ENCODE results near the gene ROR2.
A peak's percentile ranks its signal among the peaks of the same experiment; 100 is the strongest.

ROR2 gene

DNA sequence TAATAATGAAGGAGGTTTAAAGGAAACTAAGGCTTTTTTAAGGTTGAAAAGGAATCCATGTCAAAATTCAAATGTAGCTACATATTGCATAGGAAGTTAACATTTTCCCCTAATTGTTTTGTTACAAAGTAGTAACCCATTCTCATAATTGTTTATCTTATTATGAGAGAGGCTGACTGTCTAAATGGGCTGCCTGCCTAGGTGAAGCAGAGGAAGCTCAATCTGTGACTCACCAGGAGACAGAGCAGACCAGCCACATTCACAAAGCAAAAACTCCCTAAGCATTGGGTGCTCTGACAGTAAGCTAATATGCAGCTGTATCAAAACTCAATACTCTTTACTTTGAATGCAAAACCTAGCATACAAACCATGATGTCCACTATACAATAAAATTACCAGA is 208.5 kb downstream of the ROR2 start:
- in situ Hi-C loops (cut with MboI; ENCODE audit: low pct_unique_long_range_greater_than_20kb, low sequenced_read_pairs) = no loop called here
- no peak for DNase-seq

DNA sequence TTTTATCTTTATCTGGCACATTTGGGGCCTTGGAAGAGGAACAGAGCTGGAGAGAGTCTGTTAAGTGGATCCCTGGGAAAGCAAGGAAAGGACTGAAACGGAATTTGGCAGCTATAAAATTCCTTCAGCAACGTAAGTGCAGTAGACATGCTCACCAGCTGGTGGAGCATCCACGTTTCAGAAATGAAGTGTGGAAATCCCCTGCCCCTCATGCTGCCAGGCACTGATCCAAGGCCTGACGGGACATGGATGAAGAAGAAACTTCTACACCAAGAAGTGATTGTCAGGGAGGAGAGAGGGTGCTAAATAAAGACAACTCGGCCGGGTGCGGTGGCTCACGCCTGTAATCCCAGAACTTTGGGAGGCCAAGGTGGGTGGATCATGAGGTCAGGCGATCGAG is 209.3 kb downstream of the ROR2 start:
- in situ Hi-C loops (cut with MboI; ENCODE audit: low pct_unique_long_range_greater_than_20kb, low sequenced_read_pairs) = no loop called here
- DNase-seq = no peak

DNA sequence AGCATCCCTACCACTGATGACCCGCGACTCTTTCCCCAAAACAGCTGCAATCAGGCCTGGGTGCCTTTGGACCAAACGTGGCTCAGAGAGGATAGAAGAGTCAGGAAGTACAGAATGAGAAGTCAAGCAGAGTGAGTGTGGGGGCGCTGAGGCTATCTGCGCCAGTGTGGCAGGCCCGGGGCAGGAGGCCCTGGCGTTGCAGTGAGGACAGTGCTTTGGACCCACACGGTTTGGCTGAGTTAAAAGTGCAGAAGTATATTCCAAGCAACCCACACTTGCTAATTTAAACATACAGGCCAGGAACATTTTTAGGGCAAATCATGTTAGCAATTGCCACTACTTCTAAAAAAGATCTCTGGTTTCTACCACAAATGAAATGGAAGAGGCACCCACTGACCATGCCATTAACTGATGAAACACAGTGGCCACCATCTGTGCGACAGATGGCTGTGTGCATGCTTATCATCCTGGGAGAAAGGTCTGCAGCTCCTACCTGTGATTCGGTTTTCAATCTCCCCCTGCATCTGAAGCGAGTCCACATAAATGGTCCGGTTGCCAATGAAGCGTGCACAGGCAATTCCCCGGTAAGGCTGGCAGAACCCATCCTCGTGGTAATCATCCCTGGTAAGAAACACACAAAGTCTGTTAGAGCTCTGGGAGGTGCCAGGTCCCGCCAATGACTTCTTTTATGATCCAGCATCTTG is 213.0 kb downstream of the ROR2 start:
- in situ Hi-C loops (cut with MboI; ENCODE audit: low pct_unique_long_range_greater_than_20kb, low sequenced_read_pairs) = no loop called here
- DNase-seq = no peak

DNA sequence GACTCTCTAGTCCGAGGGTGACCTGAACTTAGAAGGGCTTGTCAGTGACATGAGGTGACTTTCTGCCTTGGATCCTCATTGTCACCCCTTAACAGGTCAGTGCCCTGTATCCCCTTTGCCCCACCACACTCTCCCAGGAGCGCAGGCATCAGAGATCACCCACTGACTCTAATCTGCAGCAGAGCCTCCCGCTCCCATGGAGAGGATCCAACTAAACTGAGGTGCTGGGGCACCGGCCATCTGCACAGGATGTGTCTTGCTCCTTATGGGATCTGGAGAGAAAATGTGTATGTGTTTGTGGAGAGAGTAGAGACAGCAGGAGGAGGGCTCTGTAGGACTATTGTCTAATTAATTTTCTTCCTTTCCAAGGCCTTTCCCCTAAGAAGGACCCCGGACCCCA is 213.7 kb downstream of the ROR2 start:
- in situ Hi-C loops (cut with MboI; ENCODE audit: low pct_unique_long_range_greater_than_20kb, low sequenced_read_pairs) = no loop called here
- no peak for DNase-seq

DNA sequence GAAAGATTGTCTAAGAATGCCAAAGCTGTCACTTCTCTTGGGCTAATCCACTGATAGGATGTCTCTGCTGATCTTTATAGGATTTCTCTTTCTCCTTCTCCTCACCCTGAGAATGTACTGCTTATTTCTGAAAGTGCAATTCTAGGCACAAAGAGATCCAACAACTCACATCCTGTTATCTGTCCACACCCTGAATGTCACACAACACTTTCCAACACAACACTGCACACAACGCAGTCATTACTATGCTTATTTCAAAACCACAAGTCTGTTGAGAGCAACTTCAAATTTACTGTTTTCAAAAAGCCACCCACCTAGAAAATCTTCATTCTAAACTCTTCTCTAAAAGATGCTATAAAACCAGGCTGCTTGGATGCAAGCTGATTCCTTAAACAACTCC is 215.0 kb downstream of the ROR2 start:
- in situ Hi-C loops (cut with MboI; ENCODE audit: low pct_unique_long_range_greater_than_20kb, low sequenced_read_pairs) = no loop called here
- DNase-seq = no peak

DNA sequence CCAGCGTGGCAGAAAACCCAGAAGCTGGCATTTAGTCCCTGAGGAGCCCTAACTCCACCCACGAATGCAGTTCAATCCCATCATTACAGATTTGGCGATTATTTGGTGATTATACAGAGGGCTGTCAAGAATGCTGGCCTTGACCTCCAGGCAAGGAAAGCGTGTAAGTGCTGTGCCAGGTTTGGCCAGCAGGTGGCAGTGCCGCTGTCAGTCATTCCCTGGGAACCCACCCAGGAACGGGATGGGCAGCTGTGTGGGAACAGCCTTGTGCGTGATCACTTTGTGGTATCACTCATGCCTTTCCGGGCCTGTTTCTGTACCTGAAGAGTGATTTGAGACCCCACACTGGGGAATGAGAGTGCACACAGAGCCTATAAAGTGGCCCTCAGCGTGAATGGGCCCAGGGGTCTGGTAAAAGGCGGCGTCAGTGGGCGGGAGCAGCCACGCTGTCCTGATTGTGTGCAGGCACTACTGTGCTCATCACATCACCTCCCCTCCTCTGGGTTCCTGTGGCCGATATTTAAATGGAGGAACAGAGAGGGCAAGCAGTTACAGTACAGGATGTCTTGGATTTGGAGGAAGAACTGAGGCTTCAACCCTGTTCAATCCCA is 215.6 kb downstream of the ROR2 start:
- in situ Hi-C loops (cut with MboI; ENCODE audit: low pct_unique_long_range_greater_than_20kb, low sequenced_read_pairs) = no loop called here
- DNase-seq = peak; percentile 42

DNA sequence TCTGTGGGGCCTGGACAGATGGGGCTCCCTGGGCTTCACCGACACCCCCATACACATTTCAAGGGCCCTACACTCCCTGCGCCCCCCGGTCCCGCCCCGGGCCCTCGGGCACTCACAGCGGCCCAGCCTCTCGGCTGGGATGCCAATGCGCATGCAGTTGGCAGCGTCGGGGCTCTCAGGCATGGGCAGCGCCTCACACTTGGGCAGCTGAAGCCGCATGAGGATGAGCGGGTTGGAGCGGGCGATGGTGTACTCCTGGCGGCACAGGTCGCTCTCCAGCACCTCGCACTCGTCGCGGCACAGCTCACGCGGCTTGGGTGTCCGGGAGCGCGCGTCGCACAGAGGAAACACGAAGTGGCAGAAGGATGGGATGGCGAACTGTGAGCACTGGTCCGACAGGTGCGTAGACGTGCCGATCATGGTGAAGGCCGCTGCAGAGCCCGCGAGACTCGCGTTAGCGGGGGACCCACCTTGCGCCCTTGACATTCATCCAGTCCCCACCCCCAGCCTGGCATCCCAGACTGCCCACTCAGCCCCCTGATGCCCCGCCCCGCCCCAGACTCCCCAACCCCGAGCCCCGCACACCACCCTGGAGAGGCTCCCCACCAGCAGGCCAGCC is 216.9 kb downstream of the ROR2 start:
- no peak for DNase-seq
- in situ Hi-C loops (cut with MboI; ENCODE audit: low pct_unique_long_range_greater_than_20kb, low sequenced_read_pairs) = no loop called here

DNA sequence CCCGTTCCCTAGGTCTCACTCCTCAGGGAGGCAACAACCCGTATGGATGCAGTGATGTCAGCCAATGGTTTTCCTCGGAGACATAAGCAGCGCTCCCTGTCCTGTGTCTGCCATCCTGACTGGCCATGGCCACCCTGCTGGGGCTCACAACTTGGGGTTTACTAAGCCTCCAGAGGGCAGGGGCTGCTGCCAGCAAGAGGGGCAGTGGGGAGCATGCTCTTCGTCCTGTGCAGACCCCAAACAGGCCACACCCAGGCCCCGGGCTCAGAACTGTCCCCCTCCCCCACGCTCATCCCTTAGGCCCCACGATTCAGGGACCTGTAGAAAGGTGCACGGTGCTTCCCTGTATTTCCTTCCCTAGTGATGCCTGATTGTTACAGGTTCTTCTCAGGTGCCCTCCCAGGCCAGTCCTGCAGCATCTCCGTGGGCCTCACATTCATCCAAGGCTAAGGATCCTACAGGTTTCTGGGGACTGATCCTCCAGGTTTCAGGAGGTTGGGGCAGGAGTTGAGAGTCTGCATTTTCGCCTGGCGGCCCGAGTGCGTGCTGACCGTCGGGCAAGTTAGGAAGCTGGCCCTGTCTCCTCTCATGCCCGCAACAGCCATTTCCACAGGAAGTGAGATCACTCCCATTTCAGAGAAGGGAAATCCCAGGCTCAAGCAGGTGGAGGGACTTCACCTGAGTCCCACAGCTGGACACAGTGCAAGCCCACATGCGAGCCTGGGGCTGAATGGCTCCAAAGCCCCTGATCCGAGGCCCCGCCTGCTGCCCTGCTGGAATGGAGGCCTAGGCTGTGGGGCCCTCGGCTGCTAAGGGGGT is 217.6 kb downstream of the ROR2 start:
- in situ Hi-C loops (cut with MboI; ENCODE audit: low pct_unique_long_range_greater_than_20kb, low sequenced_read_pairs) = no loop called here
- no peak for DNase-seq

DNA sequence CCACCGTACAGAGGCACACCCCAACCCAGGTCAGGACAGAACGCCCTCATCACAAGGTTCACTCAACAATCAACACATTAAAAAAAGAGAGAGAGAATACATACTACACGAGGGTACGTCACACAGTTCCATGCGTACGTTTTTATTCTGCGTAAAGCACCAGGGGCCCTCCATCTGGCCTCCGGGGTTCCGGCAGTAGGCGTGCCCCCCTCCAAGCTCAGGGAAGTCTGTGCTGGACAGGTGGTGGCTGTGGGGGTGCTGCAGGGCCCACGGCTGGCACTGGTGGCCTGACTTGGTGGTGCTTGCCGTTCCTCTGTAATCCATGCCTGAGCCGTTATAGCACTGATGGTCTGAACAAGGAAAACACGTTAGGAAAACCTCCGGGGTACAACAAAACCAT is 219.2 kb downstream of the ROR2 start:
- no peak for DNase-seq
- in situ Hi-C loops (cut with MboI; ENCODE audit: low pct_unique_long_range_greater_than_20kb, low sequenced_read_pairs) = no loop called here

DNA sequence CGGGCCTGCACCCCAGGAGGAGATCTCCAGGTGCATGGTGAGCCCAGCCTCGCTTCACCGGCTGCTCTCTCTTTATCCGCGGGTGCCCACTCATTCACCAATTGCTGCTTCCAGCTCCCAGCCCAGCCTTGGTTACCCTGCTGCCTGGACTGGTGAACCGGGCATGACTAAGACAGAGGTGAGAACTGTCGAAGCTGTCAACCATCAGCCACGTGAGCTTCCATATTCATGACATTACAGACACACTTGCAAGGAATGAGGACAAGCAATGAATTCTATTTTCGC is 220.5 kb downstream of the ROR2 start:
- in situ Hi-C loops (cut with MboI; ENCODE audit: low pct_unique_long_range_greater_than_20kb, low sequenced_read_pairs) = no loop called here
- no peak for DNase-seq

DNA sequence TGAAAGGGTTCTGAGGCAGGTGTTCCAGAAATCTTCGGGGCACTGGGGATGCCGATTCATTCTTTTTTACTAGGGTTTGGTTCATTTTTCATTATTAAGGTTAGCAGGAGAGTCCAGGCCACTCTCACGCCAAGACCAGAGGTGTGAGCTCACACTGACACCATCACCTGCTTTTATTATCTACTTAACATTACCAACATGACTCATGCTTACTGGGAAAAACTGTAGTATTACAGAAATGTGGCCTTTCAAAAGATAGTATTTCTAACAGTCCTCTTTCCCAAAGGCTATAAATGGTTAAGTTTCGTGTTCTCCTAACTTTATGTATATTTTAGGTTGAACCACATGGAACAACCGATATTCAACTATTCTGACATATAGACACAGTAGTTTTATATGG is 222.1 kb downstream of the ROR2 start:
- no peak for DNase-seq
- in situ Hi-C loops (cut with MboI; ENCODE audit: low pct_unique_long_range_greater_than_20kb, low sequenced_read_pairs) = no loop called here

DNA sequence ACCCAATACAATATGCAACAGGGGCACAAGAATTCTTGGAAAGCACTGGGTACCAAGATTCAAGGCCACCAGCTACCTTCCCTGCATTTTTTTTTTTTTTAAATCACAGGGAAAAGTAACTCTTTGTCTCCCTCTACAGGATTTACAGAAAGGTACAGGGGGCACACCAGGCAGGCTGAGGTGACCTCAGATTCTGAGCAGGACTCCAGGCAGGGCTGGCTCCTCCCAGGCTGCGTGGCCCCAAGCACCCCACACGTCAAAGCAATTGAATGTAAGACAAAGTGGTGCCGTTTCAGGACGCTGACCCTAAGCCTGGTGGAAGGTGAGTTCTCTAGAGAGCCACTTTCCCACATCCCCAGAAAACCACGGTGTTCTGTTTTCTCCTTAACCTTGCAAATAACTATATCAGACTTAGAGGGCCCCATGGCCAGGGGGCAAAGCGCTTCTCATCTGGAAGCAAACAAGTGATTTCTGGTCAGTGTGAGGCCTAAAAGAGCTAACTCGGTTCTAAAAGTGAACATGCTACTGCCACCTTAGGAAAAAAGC is 222.6 kb downstream of the ROR2 start:
- in situ Hi-C loops (cut with MboI; ENCODE audit: low pct_unique_long_range_greater_than_20kb, low sequenced_read_pairs) = no loop called here
- DNase-seq = peak; percentile 79

DNA sequence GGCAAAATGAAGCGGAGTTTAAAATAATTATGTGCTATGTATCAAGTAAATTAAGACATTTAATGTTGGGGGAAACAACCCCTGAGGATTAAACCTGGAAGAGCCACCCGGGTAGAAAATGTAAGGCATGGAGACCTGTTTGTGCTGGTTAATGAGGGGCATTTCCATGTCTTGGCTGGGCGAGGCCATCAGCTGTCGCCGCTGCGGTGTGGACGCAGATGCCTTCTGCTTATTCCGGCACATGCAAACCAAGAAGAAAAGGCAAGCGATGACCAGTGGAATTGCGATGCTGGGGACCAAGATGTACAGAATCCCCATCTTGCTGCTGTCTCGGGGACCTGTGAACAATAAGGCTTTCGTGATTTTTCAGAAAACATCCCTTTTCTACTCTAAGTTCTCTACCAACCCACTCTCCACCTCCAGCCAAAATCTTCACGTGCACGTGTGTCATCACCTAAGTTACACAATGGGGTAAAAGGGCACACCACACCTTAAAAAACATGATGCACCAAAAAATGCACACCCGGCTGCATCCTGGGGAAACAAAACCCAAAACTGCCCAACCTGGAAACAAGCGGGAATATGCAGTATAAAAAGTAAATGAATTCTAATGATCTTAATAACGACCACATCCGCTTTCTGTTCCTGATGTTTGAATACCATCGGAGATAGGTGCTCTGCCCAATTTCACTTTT is 223.5 kb downstream of the ROR2 start:
- DNase-seq = no peak

DNA sequence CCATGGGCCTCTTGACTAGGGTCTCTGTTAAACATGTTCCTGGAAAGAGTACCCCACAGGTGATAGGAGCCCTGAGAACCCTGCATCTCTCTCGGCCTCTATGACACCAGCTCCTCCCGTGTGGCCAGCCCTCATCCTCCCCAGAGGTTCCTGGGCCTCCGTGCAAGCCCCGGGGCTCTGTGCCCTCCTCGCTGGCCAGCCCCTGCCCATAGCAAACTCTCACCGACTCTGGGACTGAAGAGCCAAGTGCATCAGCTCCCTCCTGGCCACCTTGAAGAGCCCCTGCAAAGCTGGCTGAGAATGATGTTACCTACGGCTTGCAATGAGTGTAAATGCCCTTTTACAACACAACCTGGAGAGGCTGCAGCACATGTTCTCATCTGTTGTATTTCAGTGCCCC is 224.4 kb downstream of the ROR2 start:
- no peak for DNase-seq
- in situ Hi-C loops (cut with MboI; ENCODE audit: low pct_unique_long_range_greater_than_20kb, low sequenced_read_pairs) = no loop called here

More for the DNA sequence above, 223.5 kb downstream of the ROR2 start:
- in situ Hi-C loops (cut with MboI; ENCODE audit: low pct_unique_long_range_greater_than_20kb, low sequenced_read_pairs) = no loop called here

DNA sequence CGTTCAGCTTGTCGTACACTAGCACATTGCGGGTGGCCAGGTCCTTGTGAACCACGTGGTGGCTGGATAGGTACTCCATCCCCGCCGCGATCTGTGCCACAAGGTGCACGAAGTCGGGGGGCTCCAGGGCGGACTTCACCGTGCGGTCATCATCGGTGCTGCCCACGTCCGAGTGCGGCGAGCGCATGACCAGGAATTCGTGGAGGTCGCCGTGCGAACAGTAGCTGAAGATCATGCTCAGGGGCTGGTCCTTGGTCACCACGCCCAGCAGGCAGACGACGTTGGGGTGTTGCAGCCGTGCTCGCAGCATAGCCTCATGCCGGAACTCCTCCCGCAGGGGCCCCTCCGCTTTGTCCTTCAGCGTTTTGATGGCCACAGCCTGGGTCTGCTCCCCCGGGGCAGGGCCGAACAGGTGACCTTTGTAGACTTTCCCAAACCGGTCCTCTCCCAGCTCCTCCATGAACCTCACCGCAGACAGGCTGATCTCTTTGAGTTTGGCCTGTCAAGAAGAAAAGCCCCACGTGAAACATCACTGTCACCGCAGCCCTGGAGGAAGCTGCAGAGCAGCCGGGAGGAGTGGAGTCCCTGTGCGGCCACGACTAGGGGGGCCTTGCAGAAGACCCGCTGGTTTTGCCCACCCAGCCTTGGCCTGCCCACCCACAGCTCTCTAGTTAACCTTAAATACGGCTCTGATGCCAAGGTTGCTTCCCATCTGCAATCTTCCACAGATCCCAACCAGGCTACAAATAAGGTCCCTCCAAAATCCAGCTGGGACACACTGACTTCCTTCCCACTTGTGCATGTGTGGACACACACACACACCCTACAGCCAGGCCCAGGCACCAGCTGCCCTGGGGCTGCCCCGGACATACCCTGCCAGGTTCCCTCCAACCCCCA is 225.2 kb downstream of the ROR2 start:
- in situ Hi-C loops (cut with MboI; ENCODE audit: low pct_unique_long_range_greater_than_20kb, low sequenced_read_pairs) = no loop called here
- DNase-seq = no peak

DNA sequence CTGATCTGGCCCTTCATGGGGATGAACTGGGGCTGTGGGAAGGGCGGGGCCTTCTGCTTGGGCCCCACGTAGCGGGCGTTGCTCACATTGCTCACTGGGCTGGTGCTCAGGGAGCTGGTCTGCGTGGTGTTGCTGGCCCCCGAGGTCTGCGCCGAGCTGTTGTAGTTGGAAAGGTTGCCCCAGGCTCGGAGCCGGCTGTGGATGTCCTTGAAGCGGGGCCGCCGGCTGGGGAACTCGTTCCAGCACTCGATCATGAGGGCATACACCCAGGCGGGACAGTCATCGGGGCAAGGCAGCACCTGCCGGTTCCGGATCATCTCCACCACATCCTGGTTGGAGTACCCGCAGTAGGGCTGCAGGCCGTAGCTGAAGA is 226.0 kb downstream of the ROR2 start:
- in situ Hi-C loops (cut with MboI; ENCODE audit: low pct_unique_long_range_greater_than_20kb, low sequenced_read_pairs) = no loop called here

DNA sequence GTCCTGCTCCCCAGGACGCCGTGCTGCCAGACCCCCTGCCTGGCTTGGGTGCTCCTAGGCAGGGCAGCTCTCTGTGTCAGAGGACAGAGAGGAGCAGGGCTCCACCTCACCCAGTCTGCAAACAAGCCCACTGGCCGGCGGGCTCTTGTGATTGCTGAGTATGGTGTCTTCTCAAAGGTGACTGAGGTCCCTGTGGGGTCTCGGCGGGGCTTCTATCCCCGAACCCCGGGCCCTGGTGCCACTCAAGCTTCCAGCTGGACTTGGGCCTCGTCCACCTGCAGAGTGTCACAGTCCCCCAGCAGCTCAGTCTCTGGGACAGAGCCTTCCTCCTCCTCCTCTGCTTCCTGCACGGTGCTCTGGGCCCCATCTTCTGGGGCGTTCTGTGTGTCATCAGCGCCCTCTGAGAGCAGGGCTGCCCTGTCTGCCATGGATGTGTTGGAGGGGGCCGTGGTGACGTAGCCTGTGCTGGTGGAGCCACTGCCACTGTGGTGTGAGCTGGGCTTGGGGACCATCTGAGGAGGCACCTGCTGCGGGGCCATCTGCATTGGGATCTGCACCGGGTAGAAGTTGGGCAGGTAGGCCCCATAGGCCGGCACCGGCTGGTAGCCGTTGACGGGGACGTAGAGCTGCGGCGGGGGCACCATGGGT is 226.5 kb downstream of the ROR2 start:
- no peak for DNase-seq
- in situ Hi-C loops (cut with MboI; ENCODE audit: low pct_unique_long_range_greater_than_20kb, low sequenced_read_pairs) = no loop called here

More for the DNA sequence above, 226.0 kb downstream of the ROR2 start:
- DNase-seq = no peak
